Osteocyte (in vitro differentiated cells): ENCODE data around the gene LAPTM5. TPM values are rescaled to one million over a fixed set of nuclear protein-coding genes. Genes with fewer than 3 reads are reported as not detected.
"Not testable (repeated sequence)": the region's sequence is repeated elsewhere in the genome, so short reads cannot be mapped to it uniquely, and the experiment has no call there.

ENCODE experiments used
- DNase-seq: peaks from one replicate; pipeline ENCODE4 v3.0.0; 2021; ENCODE audit warnings: mixed read lengths; ENCODE audit not compliant: unreplicated experiment; ENCODE audit errors: extremely low spot score
- H3K27ac Mint-ChIP-seq: one replicate; pipeline ENCODE4 v1.8.0; 2021; ENCODE audit warnings: mild to moderate bottlenecking, mixed read lengths; ENCODE audit not compliant: unreplicated experiment
- H3K27me3 Mint-ChIP-seq: one replicate; pipeline ENCODE4 v1.8.0; 2021; ENCODE audit warnings: mixed read lengths; ENCODE audit not compliant: unreplicated experiment
- H3K36me3 Mint-ChIP-seq: one replicate; pipeline ENCODE4 v1.8.0; 2021; ENCODE audit warnings: mixed read lengths; ENCODE audit not compliant: unreplicated experiment
- H3K4me1 Mint-ChIP-seq: one replicate; pipeline ENCODE4 v1.8.0; 2021; ENCODE audit warnings: mixed read lengths; ENCODE audit not compliant: unreplicated experiment
- H3K4me3 Mint-ChIP-seq: one replicate; pipeline ENCODE4 v1.8.0; 2021; ENCODE audit warnings: mild to moderate bottlenecking, moderate library complexity, mixed read lengths; ENCODE audit not compliant: unreplicated experiment
- H3K9me3 Mint-ChIP-seq: one replicate; pipeline ENCODE4 v1.8.0; 2021; ENCODE audit warnings: mixed read lengths; ENCODE audit not compliant: unreplicated experiment
- CTCF ChIP-seq: fragments of 200-600 bp; sonication (generic); IDR thresholded peaks from 2 replicates; pipeline ENCODE4 v1.5.0; 2021; ENCODE audit warnings: antibody characterized with exemption, mild to moderate bottlenecking, moderate library complexity
- total RNA-seq: library from RNA; stranded (reverse); gene quantifications from 2 replicates; pipeline ENCODE4 v1.2.1, GENCODE V29; 2021

Gene LAPTM5
- total RNA-seq, 1 donor from 2014 or later: not detected

- no peak overlapping the region for H3K4me3 Mint-ChIP-seq
- TF ChIP-seq CTCF: no peak
- H3K27me3 Mint-ChIP-seq: peaks cover 65% of the 10 kb centered on the region
- H3K4me1 Mint-ChIP-seq: peaks cover 4% of the 10 kb centered on the region
- H3K27ac Mint-ChIP-seq: no peak overlapping the region
- no peaks in the 10 kb centered on the region for H3K36me3 Mint-ChIP-seq
- no peak for DNase-seq
- H3K9me3 Mint-ChIP-seq: no peaks in the 10 kb centered on the region
These were observed 68.4 kb downstream of the LAPTM5 start for GRCh38 chr1:30688920-30689794.

GRCh38 chr1:30688516-30688915 is 69.1 kb downstream of the LAPTM5 start:
- H3K4me1 Mint-ChIP-seq, DNase-seq, H3K9me3 Mint-ChIP-seq, H3K36me3 Mint-ChIP-seq, H3K4me3 Mint-ChIP-seq, H3K27ac Mint-ChIP-seq: not testable (repeated sequence)
- peaks cover 68% of the 10 kb centered on the region for H3K27me3 Mint-ChIP-seq

- Mint-ChIP-seq H3K27ac (no peak overlapping the region), H3K36me3 (no peaks in the 10 kb centered on the region), H3K27me3 (peaks cover 75% of the 10 kb centered on the region), H3K4me3 (no peak overlapping the region), H3K9me3 (no peaks in the 10 kb centered on the region), H3K4me1 (peaks cover 4% of the 10 kb centered on the region)
- DNase-seq: no peak
- TF ChIP-seq CTCF: no peak
These were observed 69.7 kb downstream of the LAPTM5 start for GRCh38 chr1:30687886-30688285.

GRCh38 chr1:30686236-30686935 is 71.2 kb downstream of the LAPTM5 start:
- Mint-ChIP-seq H3K27me3 (peaks cover 81% of the 10 kb centered on the region), H3K4me1 (peaks cover 4% of the 10 kb centered on the region), H3K27ac (no peak overlapping the region), H3K4me3 (no peak overlapping the region), H3K36me3 (no peaks in the 10 kb centered on the region), H3K9me3 (no peaks in the 10 kb centered on the region)
- DNase-seq: no peak
- no peak for TF ChIP-seq CTCF

GRCh38 chr1:30685796-30686165 is 71.8 kb downstream of the LAPTM5 start:
- Mint-ChIP-seq H3K27ac (no peak overlapping the region), H3K36me3 (no peaks in the 10 kb centered on the region), H3K9me3 (no peaks in the 10 kb centered on the region), H3K27me3 (peaks cover 80% of the 10 kb centered on the region), H3K4me1 (peaks cover 4% of the 10 kb centered on the region), H3K4me3 (no peak overlapping the region)
- TF ChIP-seq CTCF: no peak
- no peak for DNase-seq
